ENCODE measurements around the gene LAMB4.

LAMB4 gene

GRCh38 chr7:108094933-108095710 lies 35.0 kb downstream of the LAMB4 start:
- Histone ChIP-seq H3K4me3 (ENCODE audit: low read depth, low read length, poor library complexity, severe bottlenecking) (no peak overlapping the region), H3K4me2 (ENCODE audit: low read length) (no peak overlapping the region), H3K27me3 (ENCODE audit: insufficient read depth, low read length) (no peaks in the 10 kb centered on the region), H2AFZ (ENCODE audit: low read length) (no peak overlapping the region), H3K79me2 (ENCODE audit: insufficient read depth, low read length) (no peaks in the 10 kb centered on the region), H4K20me1 (ENCODE audit: insufficient read depth, low read length) (no peaks in the 10 kb centered on the region), H3K9me2 (ENCODE audit: low read depth, low read length) (no peaks in the 10 kb centered on the region), H3K27ac (ENCODE audit: low read depth, low read length, poor library complexity, severe bottlenecking) (no peak overlapping the region), H3K9me3 (ENCODE audit: low read length) (no peaks in the 10 kb centered on the region), H3K4me1 (ENCODE audit: insufficient read depth, low read length, severe bottlenecking) (no peaks in the 10 kb centered on the region), H3K36me3 (ENCODE audit: insufficient read depth, low read length) (no peaks in the 10 kb centered on the region), H3F3A (ENCODE audit: insufficient read depth, low read length) (no peaks in the 10 kb centered on the region), H3K9ac (ENCODE audit: low read length) (no peak overlapping the region)
- no peak for TF ChIP-seq EZH2 (IDR thresholded peaks at IDR 0.05; ENCODE audit: borderline replicate concordance, low read length)
- TF ChIP-seq CTCF (IDR thresholded peaks at IDR 0.05; ENCODE audit: low read length) = no peak

GRCh38 chr7:108094346-108094745 lies 35.8 kb downstream of the LAMB4 start:
- Histone ChIP-seq H3K79me2 (ENCODE audit: insufficient read depth, low read length) (no peaks in the 10 kb centered on the region), H3K4me2 (ENCODE audit: low read length) (no peak overlapping the region), H3K36me3 (ENCODE audit: insufficient read depth, low read length) (no peaks in the 10 kb centered on the region), H3K4me1 (ENCODE audit: insufficient read depth, low read length, severe bottlenecking) (no peaks in the 10 kb centered on the region), H2AFZ (ENCODE audit: low read length) (no peak overlapping the region), H3F3A (ENCODE audit: insufficient read depth, low read length) (no peaks in the 10 kb centered on the region), H4K20me1 (ENCODE audit: insufficient read depth, low read length) (no peaks in the 10 kb centered on the region), H3K9me2 (ENCODE audit: low read depth, low read length) (no peaks in the 10 kb centered on the region), H3K9me3 (ENCODE audit: low read length) (no peaks in the 10 kb centered on the region), H3K27ac (ENCODE audit: low read depth, low read length, poor library complexity, severe bottlenecking) (no peak overlapping the region), H3K4me3 (ENCODE audit: low read depth, low read length, poor library complexity, severe bottlenecking) (no peak overlapping the region), H3K27me3 (ENCODE audit: insufficient read depth, low read length) (no peaks in the 10 kb centered on the region), H3K9ac (ENCODE audit: low read length) (no peak overlapping the region)
- TF ChIP-seq CTCF (IDR thresholded peaks at IDR 0.05; ENCODE audit: low read length) (no peak), EZH2 (IDR thresholded peaks at IDR 0.05; ENCODE audit: borderline replicate concordance, low read length) (no peak)

DNA sequence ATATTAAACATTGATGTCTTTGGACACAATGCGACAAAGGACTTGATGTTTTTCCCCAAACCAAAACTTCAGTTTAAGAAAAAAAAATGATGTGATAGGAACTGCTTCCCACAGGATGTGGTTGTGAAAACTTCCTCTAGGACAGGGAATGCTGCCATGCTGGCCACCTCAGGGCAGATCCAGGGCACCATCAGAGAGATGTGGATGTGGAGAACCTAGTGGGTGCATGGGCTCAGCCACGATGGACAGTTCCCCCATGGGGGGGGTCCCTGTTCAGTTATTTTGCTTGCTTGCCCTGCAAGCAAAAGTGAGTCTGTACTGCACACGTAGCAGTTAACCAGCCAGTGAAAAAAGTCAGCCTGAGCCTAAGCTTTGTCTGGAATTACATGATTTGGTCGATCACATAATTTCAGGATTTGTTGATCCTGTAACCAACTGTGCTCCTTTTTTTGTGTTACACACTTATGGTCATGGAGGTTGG lies 36.3 kb downstream of the LAMB4 start:
- Histone ChIP-seq H3K4me3 (ENCODE audit: low read depth, low read length, poor library complexity, severe bottlenecking) (no peak overlapping the region), H3K27ac (ENCODE audit: low read depth, low read length, poor library complexity, severe bottlenecking) (no peak overlapping the region), H4K20me1 (ENCODE audit: insufficient read depth, low read length) (no peaks in the 10 kb centered on the region), H3K9me2 (ENCODE audit: low read depth, low read length) (no peaks in the 10 kb centered on the region), H3K9me3 (ENCODE audit: low read length) (no peaks in the 10 kb centered on the region), H3F3A (ENCODE audit: insufficient read depth, low read length) (no peaks in the 10 kb centered on the region), H3K79me2 (ENCODE audit: insufficient read depth, low read length) (no peaks in the 10 kb centered on the region), H3K9ac (ENCODE audit: low read length) (no peak overlapping the region), H2AFZ (ENCODE audit: low read length) (no peak overlapping the region), H3K36me3 (ENCODE audit: insufficient read depth, low read length) (no peaks in the 10 kb centered on the region), H3K4me2 (ENCODE audit: low read length) (no peak overlapping the region), H3K27me3 (ENCODE audit: insufficient read depth, low read length) (no peaks in the 10 kb centered on the region), H3K4me1 (ENCODE audit: insufficient read depth, low read length, severe bottlenecking) (no peaks in the 10 kb centered on the region)
- TF ChIP-seq EZH2 (IDR thresholded peaks at IDR 0.05; ENCODE audit: borderline replicate concordance, low read length) = no peak
- no peak for TF ChIP-seq CTCF (IDR thresholded peaks at IDR 0.05; ENCODE audit: low read length)

Measured in OCI-LY1 (cell line).